ENCODE data around the gene BBX.
"Not testable (repeated sequence)": the region's sequence is repeated elsewhere in the genome, so short reads cannot be mapped to it uniquely, and the experiment has no call there.

DNA sequence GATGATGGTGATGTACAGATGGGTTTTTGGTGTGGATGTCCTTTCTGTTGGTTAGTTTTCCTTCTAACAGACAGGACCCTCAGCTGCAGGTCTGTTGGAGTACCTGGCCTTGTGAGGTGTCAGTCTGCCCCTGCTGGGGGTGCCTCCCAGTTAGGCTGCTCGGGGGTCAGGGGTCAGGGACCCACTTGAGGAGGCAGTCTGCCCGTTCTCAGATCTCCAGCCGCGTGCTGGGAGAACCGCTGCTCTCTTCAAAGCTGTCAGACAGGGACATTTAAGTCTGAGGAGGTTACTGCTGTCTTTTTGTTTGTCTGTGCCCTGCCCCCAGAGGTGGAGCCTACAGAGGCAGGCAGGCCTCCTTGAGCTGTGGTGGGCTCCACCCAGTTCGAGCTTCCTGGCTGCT, 174.6 kb downstream of the BBX start:
- TF ChIP-seq POLR2A (IDR thresholded peaks at IDR 0.05; ENCODE audit: low read length); GATA1 (IDR thresholded peaks at IDR 0.05; ENCODE audit: low read depth, low read length): not testable (repeated sequence)
